Endometrium (tissue), 2 donors: ENCODE results near the gene UGT3A2.
"Not testable (repeated sequence)": the region's sequence is repeated elsewhere in the genome, so short reads cannot be mapped to it uniquely, and the experiment has no call there.

ENCODE experiments used
- FAIRE-seq: peaks from 2 replicates; lab custom pipeline; 2012; peaks lifted over from hg19 to GRCh38; lab: Jason Lieb, UNC
- donor health status: control.
- donor health status: control.

Gene UGT3A2

GRCh38 chr5:36054647-36055046 is 12.0 kb downstream of the UGT3A2 start:
- no peak for FAIRE-seq

GRCh38 chr5:36052538-36052937 is 14.1 kb downstream of the UGT3A2 start:
- FAIRE-seq = no peak

DNA sequence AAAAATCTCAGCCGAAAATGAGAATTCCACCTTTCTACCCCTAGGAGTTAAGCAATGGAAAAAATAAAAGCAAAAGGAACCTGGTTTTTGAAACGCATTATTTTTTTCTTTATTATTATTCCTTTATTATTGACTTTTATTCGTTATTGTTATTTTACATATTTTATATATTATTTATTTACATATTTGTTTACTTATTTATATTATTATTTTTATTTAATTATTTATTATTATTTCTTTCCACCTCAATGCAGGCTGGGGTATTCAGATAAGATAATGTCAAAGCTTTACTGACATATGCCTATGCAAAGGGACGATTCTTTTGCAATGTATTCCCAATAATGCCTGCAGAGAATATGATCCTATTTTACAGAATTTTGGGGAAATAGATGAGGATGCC is 16.7 kb downstream of the UGT3A2 start:
- FAIRE-seq = peak; percentile 46

- FAIRE-seq = no peak
These were observed 19.1 kb downstream of the UGT3A2 start for GRCh38 chr5:36047384-36048160.

DNA sequence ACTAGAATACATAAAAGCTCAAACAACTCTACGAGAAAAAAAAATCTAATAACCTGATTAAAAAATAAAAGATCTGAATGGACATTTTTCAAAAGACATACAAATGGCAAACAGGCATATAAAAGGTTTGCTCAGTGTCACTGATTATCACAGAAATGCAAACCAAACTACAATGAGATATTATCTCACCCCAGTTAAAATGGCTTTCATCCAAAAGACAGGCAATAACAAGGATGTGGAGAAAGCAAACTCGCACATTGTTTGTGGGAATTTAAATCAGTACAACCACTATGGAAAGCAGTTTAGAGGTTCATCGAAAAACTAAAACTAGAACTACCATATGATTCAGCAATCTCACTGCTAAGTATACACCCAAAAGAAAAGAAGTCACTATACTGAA is 20.8 kb downstream of the UGT3A2 start:
- peak; percentile 54 for FAIRE-seq

DNA sequence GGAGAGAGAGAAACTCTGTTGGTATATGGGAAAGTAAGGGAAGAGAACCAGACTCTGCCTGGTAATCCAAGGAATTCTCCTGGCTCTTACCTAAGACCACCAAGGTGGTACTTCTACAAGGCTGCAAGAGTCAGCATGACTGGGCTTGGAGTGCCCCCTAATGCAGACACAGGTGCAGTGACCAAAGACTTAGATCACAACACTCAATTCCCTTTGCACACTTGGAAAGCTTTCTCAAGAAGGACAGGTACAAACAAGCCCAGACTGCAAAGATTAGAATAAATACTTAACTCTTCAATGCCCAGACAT is 25.2 kb downstream of the UGT3A2 start:
- FAIRE-seq = no peak

GRCh38 chr5:36040651-36041536 is 25.8 kb downstream of the UGT3A2 start:
- FAIRE-seq = no peak

- FAIRE-seq = no peak
These were observed 31.0 kb downstream of the UGT3A2 start for GRCh38 chr5:36035696-36036095.

DNA sequence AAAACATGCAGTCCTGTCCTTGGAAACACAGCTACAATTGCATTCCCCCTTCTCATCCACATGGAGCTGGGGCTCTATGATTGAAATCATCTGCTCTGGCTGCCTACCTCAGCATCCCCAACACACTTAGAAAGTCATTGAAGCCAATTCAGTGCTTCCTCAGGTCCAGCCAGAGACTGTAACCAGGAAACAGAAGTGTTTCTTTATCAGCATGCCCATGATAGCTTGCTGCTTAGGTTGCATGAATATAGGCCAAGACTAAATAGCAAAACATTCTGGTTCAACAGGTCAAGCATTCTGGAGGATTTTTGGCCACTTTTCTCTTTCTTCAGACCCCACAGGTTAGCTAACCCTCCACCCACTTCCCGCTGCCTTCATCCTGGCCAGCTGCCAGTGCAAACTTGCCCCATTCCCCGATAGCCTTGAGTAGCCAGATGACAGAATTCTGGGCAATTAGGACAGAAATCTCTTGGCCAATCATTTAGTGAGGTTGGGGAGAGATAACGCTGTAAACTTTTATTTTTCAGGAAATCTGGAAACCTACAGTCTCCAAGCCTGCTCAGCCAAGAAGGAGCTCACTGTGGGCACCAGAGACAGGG is 32.0 kb downstream of the UGT3A2 start:
- not testable (repeated sequence) for FAIRE-seq

- no peak for FAIRE-seq
These were observed 33.2 kb downstream of the UGT3A2 start for GRCh38 chr5:36033486-36033885.

DNA sequence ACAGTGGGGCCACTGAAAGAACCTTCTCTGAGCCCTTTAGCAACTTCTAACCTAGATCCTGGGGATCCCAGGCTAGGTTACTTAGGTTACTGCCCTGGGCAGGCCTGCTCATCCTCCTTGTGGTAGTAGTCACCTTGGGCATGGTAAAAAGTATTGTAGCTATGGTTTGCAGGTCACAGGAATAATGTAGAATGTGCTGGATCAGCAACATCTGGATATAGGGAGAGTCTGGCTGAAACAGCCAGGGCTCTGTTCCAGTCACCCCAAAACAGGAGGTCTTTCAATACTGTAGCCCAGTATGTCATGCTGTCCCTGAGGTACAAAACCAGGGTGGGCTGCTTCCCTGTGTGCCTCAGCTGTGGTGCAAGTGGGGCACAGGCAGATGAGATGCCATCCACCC is 33.6 kb downstream of the UGT3A2 start:
- FAIRE-seq = no peak

DNA sequence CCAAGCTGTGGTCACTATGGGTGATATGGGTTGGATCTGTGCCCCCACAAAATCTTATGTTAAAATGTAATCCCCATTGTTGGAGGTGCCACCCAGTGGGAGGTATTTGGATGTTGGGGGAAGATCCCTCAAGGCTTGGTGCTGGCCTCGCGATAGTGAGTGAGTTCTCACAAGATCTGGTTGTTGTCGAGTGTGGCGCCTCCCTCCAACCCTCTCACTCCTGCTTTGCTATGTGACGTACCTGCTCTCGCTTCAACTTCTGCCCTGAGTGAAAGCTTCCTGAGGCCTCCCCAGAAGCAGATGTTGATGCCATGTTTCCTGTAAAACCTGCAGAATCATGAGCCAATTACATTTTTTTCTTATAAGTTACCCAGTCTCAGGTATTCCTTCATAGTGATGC is 35.5 kb downstream of the UGT3A2 start:
- FAIRE-seq = no peak

DNA sequence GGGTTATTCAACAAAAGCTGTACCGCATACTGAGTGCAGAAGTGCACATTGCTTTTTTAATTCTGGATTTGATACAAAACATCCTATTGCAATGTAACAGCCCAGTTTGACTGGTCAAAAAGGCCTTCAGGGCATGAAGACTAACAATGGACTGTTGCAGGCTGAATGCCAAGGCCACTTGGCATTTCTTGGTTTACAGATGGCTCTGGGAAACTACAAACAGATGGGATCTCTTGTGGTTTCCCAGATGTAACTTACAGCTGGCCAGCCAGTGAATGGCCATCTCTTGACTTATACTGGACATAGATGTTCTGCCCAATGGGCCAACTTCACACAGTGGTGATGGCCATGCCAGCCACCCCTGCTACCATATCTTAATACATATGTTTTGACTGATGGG is 36.8 kb downstream of the UGT3A2 start:
- FAIRE-seq = no peak

- FAIRE-seq = no peak
These were observed 37.7 kb downstream of the UGT3A2 start for GRCh38 chr5:36028816-36029465.

DNA sequence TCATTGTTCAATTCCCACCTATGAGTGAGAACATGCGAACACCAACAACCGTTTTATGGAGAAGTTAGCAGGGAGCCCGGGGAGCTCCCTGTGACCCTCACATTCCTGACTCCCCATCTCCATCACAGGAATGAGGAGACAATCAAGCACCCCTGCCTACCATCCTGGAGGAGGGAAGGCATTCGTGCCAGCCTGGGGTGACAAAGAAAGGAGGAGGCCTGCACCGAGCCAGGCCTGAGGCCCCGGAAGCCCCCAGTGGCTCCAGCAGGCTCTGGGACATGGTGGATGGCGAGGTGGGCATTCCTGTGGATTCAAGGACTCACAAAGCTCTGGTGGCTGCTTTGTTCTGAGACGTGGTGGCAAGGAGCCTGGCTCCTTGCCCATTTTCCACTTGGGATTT is 39.0 kb downstream of the UGT3A2 start:
- no peak for FAIRE-seq

GRCh38 chr5:36026706-36027465 is 39.8 kb downstream of the UGT3A2 start:
- FAIRE-seq = no peak

GRCh38 chr5:36022246-36022645 is 44.4 kb downstream of the UGT3A2 start:
- FAIRE-seq = not testable (repeated sequence)

GRCh38 chr5:36019584-36019983 is 47.1 kb downstream of the UGT3A2 start:
- FAIRE-seq = not testable (repeated sequence)

- no peak for FAIRE-seq
These were observed 49.1 kb downstream of the UGT3A2 start for GRCh38 chr5:36017622-36018021.

- FAIRE-seq = no peak
These were observed 49.7 kb downstream of the UGT3A2 start for GRCh38 chr5:36017004-36017403.

GRCh38 chr5:36013182-36013581 is 53.5 kb downstream of the UGT3A2 start:
- FAIRE-seq = no peak

- FAIRE-seq = no peak
These were observed 57.0 kb downstream of the UGT3A2 start for GRCh38 chr5:36009698-36010097.
